SK-N-SH (cell line): Measurements from ENCODE around the gene PLCB1. TPM values are rescaled to one million over a fixed set of nuclear protein-coding genes. Genes with fewer than 3 reads are reported as not detected.

Experiments used
- CTCF ChIA-PET: fragments of 300-600, 350-600 bp; formaldehyde crosslinking; extraction: SDS; loops from one replicate; lab custom pipeline; 2021; lab: Yijun Ruan, JAX
- POLR2A ChIA-PET: fragments of 350-600 bp; sonication (Branson Sonifier 250); formaldehyde crosslinking; extraction: SDS; loops from one replicate; lab custom pipeline; 2020; ENCODE audit warnings: antibody characterized with exemption, inconsistent platforms; lab: Yijun Ruan, JAX
- DNase-seq: peaks from one replicate; pipeline ENCODE4 v3.0.0; 2012
- H2AFZ ChIP-seq: fragments of 200-600 bp; sonication (generic); 2 replicates; pipeline ENCODE4 v1.8.1; 2016; ENCODE audit warnings: antibody characterized with exemption, mild to moderate bottlenecking, low read depth
- H3F3A ChIP-seq: fragments of 200-600 bp; sonication (generic); replicated peaks from 2 replicates; pipeline ENCODE3; 2016; ENCODE audit warnings: antibody characterized with exemption, mild to moderate bottlenecking; ENCODE audit not compliant: insufficient read depth
- H3K27ac ChIP-seq, 2 experiments: fragments of 200-500 bp in 1 of 2; fragments of 200-600 bp in 1 of 2; sonication (Bioruptor generic) in 1 of 2; sonication (generic), shearing (Covaris generic) in 1 of 2; 2 replicates each; pipeline versions ENCODE4 v1.5.1 to v1.6.1; 2014 to 2016; ENCODE audit warnings: low read depth in 2 of 2, inconsistent platforms in 1 of 2, low read length in 1 of 2, mild to moderate bottlenecking in 1 of 2, mixed read lengths in 1 of 2
- H3K27me3 ChIP-seq: fragments of 200-600 bp; sonication (generic), shearing (Covaris generic); 2 replicates; pipeline ENCODE4 v1.6.1; 2016; ENCODE audit warnings: mixed run types; ENCODE audit not compliant: insufficient read depth
- H3K36me3 ChIP-seq, 2 experiments: fragments of 200-500 bp in 1 of 2; fragments of 200-600 bp in 1 of 2; sonication (Bioruptor generic) in 1 of 2; sonication (generic) in 1 of 2; replicated peaks in 1 of 2; 2 replicates each; pipeline versions ENCODE3 to v1.5.1; 2014 to 2016; ENCODE audit warnings: low read length in 1 of 2, mild to moderate bottlenecking in 1 of 2; ENCODE audit not compliant: insufficient read depth in 2 of 2, control insufficient read depth in 1 of 2
- H3K4me1 ChIP-seq, 2 experiments: fragments of 200-500 bp in 1 of 2; fragments of 200-600 bp in 1 of 2; sonication (Bioruptor generic) in 1 of 2; sonication (generic), shearing (Covaris generic) in 1 of 2; 2 replicates each; pipeline versions ENCODE4 v1.5.1 to v1.6.1; 2014 to 2016; ENCODE audit warnings: low read depth in 1 of 2, low read length in 1 of 2, mixed run types in 1 of 2; ENCODE audit not compliant: insufficient read depth in 2 of 2, control insufficient read depth in 1 of 2
- H3K4me2 ChIP-seq: fragments of 200-600 bp; sonication (generic), shearing (Covaris generic); 2 replicates; pipeline ENCODE4 v1.6.1; 2017; ENCODE audit warnings: mixed run types
- H3K4me3 ChIP-seq, 2 experiments: fragments of 200-500 bp in 1 of 2; fragments of 200-600 bp in 1 of 2; sonication (Bioruptor generic) in 1 of 2; sonication (generic), shearing (Covaris generic) in 1 of 2; 2 replicates each; pipeline versions ENCODE4 v1.5.1 to v1.8.1; 2014 to 2016; ENCODE audit warnings: low read depth in 2 of 2, inconsistent platforms in 1 of 2, low read length in 1 of 2, mild to moderate bottlenecking in 1 of 2, mixed read lengths in 1 of 2, moderate library complexity in 1 of 2
- H3K79me2 ChIP-seq: fragments of 200-600 bp; sonication (generic); 2 replicates; pipeline ENCODE4 v1.8.1; 2017; ENCODE audit warnings: mild to moderate bottlenecking; ENCODE audit not compliant: insufficient read depth
- H3K9ac ChIP-seq: fragments of 200-600 bp; sonication (generic); 2 replicates; pipeline ENCODE4 v1.6.1; 2017; ENCODE audit warnings: mixed run types
- H3K9me2 ChIP-seq: fragments of 200-600 bp; sonication (generic); 2 replicates; pipeline ENCODE4 v1.6.1; 2017; ENCODE audit warnings: mixed run types
- H3K9me3 ChIP-seq: fragments of 200-600 bp; sonication (generic); 2 replicates; pipeline ENCODE4 v1.6.1; 2017; ENCODE audit warnings: mixed run types, mild to moderate bottlenecking, moderate library complexity
- H4K20me1 ChIP-seq: fragments of 200-600 bp; sonication (generic); 2 replicates; pipeline ENCODE4 v1.6.1; 2017; ENCODE audit warnings: mild to moderate bottlenecking, mixed run types; ENCODE audit not compliant: insufficient read depth
- CHD2 ChIP-seq: fragments of 150-350 bp; IDR thresholded peaks from 2 replicates; pipeline ENCODE4 v1.6.1; 2018; ENCODE audit warnings: low read length; ENCODE audit not compliant: partially characterized antibody
- EP300 ChIP-seq, 2 experiments: IDR thresholded peaks; 2 replicates each; pipeline versions ENCODE4 v1.4.0 to v1.6.1; 2012; ENCODE audit warnings: borderline replicate concordance in 1 of 2, low read depth in 1 of 2, low read length in 1 of 2
- FOSL2 ChIP-seq: IDR thresholded peaks from 2 replicates; pipeline ENCODE4 v1.4.0; 2012; ENCODE audit warnings: low read depth, mild to moderate bottlenecking, moderate library complexity, borderline replicate concordance
- FOXM1 ChIP-seq: IDR thresholded peaks from 2 replicates; pipeline ENCODE4 v1.4.0; 2012; ENCODE audit warnings: low read depth, mild to moderate bottlenecking
- GABPA ChIP-seq: IDR thresholded peaks from 2 replicates; pipeline ENCODE4 v1.4.0; 2012; ENCODE audit warnings: low read depth, mild to moderate bottlenecking
- GATA2 ChIP-seq: sonication (generic); formaldehyde crosslinking; IDR thresholded peaks from 2 replicates; pipeline ENCODE4 v1.5.0; 2020; ENCODE audit warnings: mild to moderate bottlenecking, missing genetic modification reagents
- JUND ChIP-seq: IDR thresholded peaks from 2 replicates; pipeline ENCODE4 v1.4.0; 2012
- MEF2A ChIP-seq: IDR thresholded peaks from 2 replicates; pipeline ENCODE4 v1.4.0; 2012; ENCODE audit warnings: low read depth, borderline replicate concordance
- NRF1 ChIP-seq: IDR thresholded peaks from 2 replicates; pipeline ENCODE4 v1.6.1; 2012; ENCODE audit warnings: low read depth, mild to moderate bottlenecking, low read length
- PBX3 ChIP-seq: IDR thresholded peaks from 2 replicates; pipeline ENCODE4; 2012
- POLR2AphosphoS5 ChIP-seq: IDR thresholded peaks from 2 replicates; pipeline ENCODE4 v1.6.1; 2012; ENCODE audit warnings: low read depth, low read length
- RCOR1 ChIP-seq: fragments of 150-350 bp; IDR thresholded peaks from 2 replicates; pipeline ENCODE4 v1.6.1; 2017; ENCODE audit warnings: antibody characterized with exemption, low read length
- TAF1 ChIP-seq: IDR thresholded peaks from 2 replicates; pipeline ENCODE4 v1.6.1; 2012; ENCODE audit warnings: low read depth, mild to moderate bottlenecking, low read length, moderate library complexity, borderline replicate concordance
- TEAD4 ChIP-seq: IDR thresholded peaks from 2 replicates; pipeline ENCODE4 v1.4.0; 2012; ENCODE audit warnings: mild to moderate bottlenecking, borderline replicate concordance; ENCODE audit not compliant: insufficient read depth
- USF1 ChIP-seq: IDR thresholded peaks from 2 replicates; pipeline ENCODE4 v1.4.0; 2012; ENCODE audit warnings: low read depth, borderline replicate concordance
- ZBTB33 ChIP-seq: IDR thresholded peaks from 2 replicates; pipeline ENCODE4 v1.4.0; 2012; ENCODE audit warnings: low read depth, borderline replicate concordance
- WGBS: methylation state at CpG from one replicate; pipeline ENCODE4 v1.1.6; 2017; ENCODE audit warnings: low lambda C conversion rate; 5-methylcytosine and 5-hydroxymethylcytosine counted together
- polyA plus RNA-seq, 3 experiments: library from polyadenylated mRNA; depleted of rRNA; stranded (reverse); fragments of >200 nt; gene quantifications; 2 replicates each; pipeline ENCODE4 v1.2.3, GENCODE V29; 2012
- TF ChIP-seq, protein P1 (sequence below): fragments of 200-600 bp; sonication (generic); IDR thresholded peaks from 2 replicates; pipeline ENCODE4 v1.6.1; 2017; ENCODE audit warnings: antibody characterized with exemption, mild to moderate bottlenecking, moderate library complexity
- TF ChIP-seq, protein P2 (sequence below): IDR thresholded peaks from 2 replicates; pipeline ENCODE4 v1.4.0; 2012; ENCODE audit warnings: low read depth

PLCB1 gene
- polyA plus RNA-seq, 1 of the 3 experiments (the other 2 are of a cell fraction), result 10.5 TPM

- Histone ChIP-seq H3K36me3 (no peaks in the 10 kb centered on the region), H4K20me1 (no peaks in the 10 kb centered on the region; the same call in 1 of the 2 replicates), H3K27ac (no peak overlapping the region), H3K79me2 (no peaks in the 10 kb centered on the region), H3K9ac (no peak overlapping the region), H3K4me2 (no peak overlapping the region), H2AFZ (no peak overlapping the region), H3K27me3 (no peaks in the 10 kb centered on the region), H3K4me3 (no peak overlapping the region), H3K9me3 (no peaks in the 10 kb centered on the region), H3K9me2 (no peaks in the 10 kb centered on the region), H3F3A (no peaks in the 10 kb centered on the region), H3K4me1 (peaks cover 0 to 4% of the 10 kb centered on the region in 2 experiments; a peak in 2 of 4 replicates)
- TF ChIP-seq GABPA (no peak), JUND (no peak), ZBTB33 (no peak), RCOR1 (no peak), FOXM1 (no peak), USF1 (no peak)
- CTCF ChIA-PET, result interaction anchor here (0.6 to 2.3 kb wide), 4 partner anchors 8 to 403 kb away, joined by 3 to 6 read pairs (median 4); no protein-coding TSS in a partner anchor
- DNase-seq, result no peak
- 83% methylated on average over 3 of the region's 3 CpGs for WGBS
- POLR2A ChIA-PET, result no interaction called here
Measured at GRCh38 chr20:8318965-8319625, 187.0 kb downstream of the PLCB1 start.

GRCh38 chr20:8320306-8320705 lies 188.2 kb downstream of the PLCB1 start:
- Histone ChIP-seq H3K27ac (no peak overlapping the region), H4K20me1 (no peaks in the 10 kb centered on the region; the same call in 1 of the 2 replicates), H3K27me3 (no peaks in the 10 kb centered on the region), H3K4me1 (peaks cover 0 to 4% of the 10 kb centered on the region in 2 experiments; a peak in 2 of 4 replicates), H2AFZ (no peak overlapping the region), H3K36me3 (no peaks in the 10 kb centered on the region), H3K9me2 (no peaks in the 10 kb centered on the region), H3K9ac (no peak overlapping the region), H3K9me3 (no peaks in the 10 kb centered on the region), H3F3A (no peaks in the 10 kb centered on the region), H3K4me3 (no peak overlapping the region), H3K79me2 (no peaks in the 10 kb centered on the region), H3K4me2 (no peak overlapping the region)
- TF ChIP-seq CHD2 (no peak), GABPA (no peak), NRF1 (no peak), MEF2A (no peak), GATA2 (no peak), USF1 (no peak), EP300 (IDR thresholded peaks at IDR 0.05; ENCODE audit: borderline replicate concordance in 1 of 2, low read depth in 1 of 2, low read length in 1 of 2) (no peak), TEAD4 (no peak), POLR2AphosphoS5 (no peak), FOSL2 (no peak), TAF1 (no peak), PBX3 (no peak)
- TF ChIP-seq, protein P1, sequence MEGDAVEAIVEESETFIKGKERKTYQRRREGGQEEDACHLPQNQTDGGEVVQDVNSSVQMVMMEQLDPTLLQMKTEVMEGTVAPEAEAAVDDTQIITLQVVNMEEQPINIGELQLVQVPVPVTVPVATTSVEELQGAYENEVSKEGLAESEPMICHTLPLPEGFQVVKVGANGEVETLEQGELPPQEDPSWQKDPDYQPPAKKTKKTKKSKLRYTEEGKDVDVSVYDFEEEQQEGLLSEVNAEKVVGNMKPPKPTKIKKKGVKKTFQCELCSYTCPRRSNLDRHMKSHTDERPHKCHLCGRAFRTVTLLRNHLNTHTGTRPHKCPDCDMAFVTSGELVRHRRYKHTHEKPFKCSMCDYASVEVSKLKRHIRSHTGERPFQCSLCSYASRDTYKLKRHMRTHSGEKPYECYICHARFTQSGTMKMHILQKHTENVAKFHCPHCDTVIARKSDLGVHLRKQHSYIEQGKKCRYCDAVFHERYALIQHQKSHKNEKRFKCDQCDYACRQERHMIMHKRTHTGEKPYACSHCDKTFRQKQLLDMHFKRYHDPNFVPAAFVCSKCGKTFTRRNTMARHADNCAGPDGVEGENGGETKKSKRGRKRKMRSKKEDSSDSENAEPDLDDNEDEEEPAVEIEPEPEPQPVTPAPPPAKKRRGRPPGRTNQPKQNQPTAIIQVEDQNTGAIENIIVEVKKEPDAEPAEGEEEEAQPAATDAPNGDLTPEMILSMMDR, result no peak
- TF ChIP-seq, protein P2, sequence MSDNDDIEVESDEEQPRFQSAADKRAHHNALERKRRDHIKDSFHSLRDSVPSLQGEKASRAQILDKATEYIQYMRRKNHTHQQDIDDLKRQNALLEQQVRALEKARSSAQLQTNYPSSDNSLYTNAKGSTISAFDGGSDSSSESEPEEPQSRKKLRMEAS, result no peak
- 88% methylated on average over 1 of the region's 1 CpG for WGBS
- ChIA-PET POLR2A (no interaction called here), CTCF (no interaction called here)
- no peak for DNase-seq
